HEK293T (cell line): Measurements from ENCODE around the gene SHQ1.

Source experiments
- BHLHE40 ChIP-seq: fragments of 450-650 bp; IDR thresholded peaks from 2 replicates; pipeline ENCODE4 v1.6.1; 2016; ENCODE audit warnings: mild to moderate bottlenecking, moderate library complexity, borderline replicate concordance
- ELF4 ChIP-seq: fragments of 450-650 bp; IDR thresholded peaks from 2 replicates; pipeline ENCODE4 v1.6.1; 2017; ENCODE audit warnings: antibody characterized with exemption
- FOXK2 ChIP-seq: fragments of 450-650 bp; IDR thresholded peaks from 2 replicates; pipeline ENCODE4 v1.6.1; 2016; ENCODE audit warnings: mild to moderate bottlenecking
- FOXM1 ChIP-seq: fragments of 450-650 bp; IDR thresholded peaks from 2 replicates; pipeline ENCODE4 v1.6.1; 2017; ENCODE audit warnings: mild to moderate bottlenecking, borderline replicate concordance
- HDGF ChIP-seq: fragments of 450-650 bp; IDR thresholded peaks from 2 replicates; pipeline ENCODE4 v1.6.1; 2017; ENCODE audit warnings: antibody characterized with exemption, borderline replicate concordance
- NFRKB ChIP-seq: fragments of 450-650 bp; IDR thresholded peaks from 2 replicates; pipeline ENCODE4 v1.6.1; 2016; ENCODE audit warnings: mild to moderate bottlenecking, moderate library complexity
- PKNOX1 ChIP-seq: fragments of 450-650 bp; IDR thresholded peaks from 2 replicates; pipeline ENCODE4 v1.6.1; 2016
- SP1 ChIP-seq: fragments of 450-650 bp; IDR thresholded peaks from 2 replicates; pipeline ENCODE4 v1.6.1; 2017
- SUZ12 ChIP-seq: fragments of 450-650 bp; IDR thresholded peaks from 2 replicates; pipeline ENCODE4 v1.6.1; 2016; ENCODE audit warnings: mild to moderate bottlenecking
- TARDBP ChIP-seq: fragments of 450-650 bp; IDR thresholded peaks from 2 replicates; pipeline ENCODE4 v1.6.1; 2016
- ZNF384 ChIP-seq: fragments of 450-650 bp; IDR thresholded peaks from 2 replicates; pipeline ENCODE4 v1.6.1; 2016

DNA sequence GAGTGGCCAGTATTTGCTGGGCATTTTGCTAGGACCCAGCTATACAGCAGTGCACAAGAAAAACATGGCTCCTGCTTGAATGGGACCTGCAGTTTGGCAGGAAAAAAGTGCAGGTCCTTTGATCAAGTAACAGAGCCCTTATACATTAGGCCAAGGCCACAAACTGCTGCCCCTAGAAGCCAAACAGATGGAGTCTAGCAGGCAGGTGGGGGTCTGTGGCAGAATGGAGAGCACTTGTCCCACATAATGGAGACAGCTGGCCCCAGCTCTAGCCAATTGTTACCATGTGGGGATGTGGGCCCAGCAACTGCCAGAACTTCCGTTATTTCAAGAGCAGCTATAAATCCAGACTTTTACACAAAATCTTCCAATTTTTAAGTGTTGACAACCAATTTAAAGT, 79.3 kb downstream of the SHQ1 start:
- TF ChIP-seq SUZ12 = no peak
- TF ChIP-seq TARDBP = no peak
- no peak for TF ChIP-seq ZNF384
- TF ChIP-seq ELF4 = no peak
- TF ChIP-seq FOXM1 = no peak
- no peak for TF ChIP-seq BHLHE40
- no peak for TF ChIP-seq PKNOX1
- no peak for TF ChIP-seq NFRKB
- TF ChIP-seq SP1 = no peak
- TF ChIP-seq HDGF = no peak
- no peak for TF ChIP-seq FOXK2
